Measurements from ENCODE around the gene CLEC20A.

Gene CLEC20A

DNA sequence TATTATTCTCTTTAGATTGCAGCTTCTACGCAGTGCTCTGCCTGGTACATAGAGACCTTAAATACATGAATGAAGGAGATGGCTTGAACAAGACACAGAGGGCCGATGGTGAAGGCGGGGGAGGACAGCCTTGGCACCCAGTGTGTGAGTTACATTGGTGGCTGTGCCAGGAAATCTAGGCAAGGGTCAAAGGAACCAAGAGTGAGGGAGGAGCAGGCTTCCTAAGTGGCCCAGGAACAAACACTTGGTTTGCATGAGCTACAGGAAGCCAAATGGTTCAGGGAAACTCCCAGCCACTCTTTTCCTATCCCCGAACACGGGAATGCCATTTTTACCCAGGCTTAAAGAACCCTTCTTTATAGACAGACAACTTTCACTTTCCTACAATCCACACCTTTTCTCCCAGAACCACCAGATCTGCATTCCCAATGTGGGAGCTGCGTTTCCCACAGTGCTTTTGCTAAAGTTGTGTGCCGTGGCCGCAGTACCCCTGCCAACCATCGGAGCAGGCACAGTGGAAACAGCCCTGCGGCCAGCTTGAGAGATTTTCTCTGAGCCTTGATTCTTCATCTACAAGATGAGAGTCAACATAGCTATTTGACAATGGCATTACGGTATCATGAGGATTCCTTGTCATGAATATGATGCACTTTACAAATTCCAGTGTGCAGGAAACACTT, 3.5 kb upstream of the CLEC20A start:
- no peak for DNase-seq (ENCODE audit: low spot score)

GRCh38 chr1:178498896-178499675, 2.3 kb upstream of the CLEC20A start:
- DNase-seq (ENCODE audit: low spot score): no peak

DNA sequence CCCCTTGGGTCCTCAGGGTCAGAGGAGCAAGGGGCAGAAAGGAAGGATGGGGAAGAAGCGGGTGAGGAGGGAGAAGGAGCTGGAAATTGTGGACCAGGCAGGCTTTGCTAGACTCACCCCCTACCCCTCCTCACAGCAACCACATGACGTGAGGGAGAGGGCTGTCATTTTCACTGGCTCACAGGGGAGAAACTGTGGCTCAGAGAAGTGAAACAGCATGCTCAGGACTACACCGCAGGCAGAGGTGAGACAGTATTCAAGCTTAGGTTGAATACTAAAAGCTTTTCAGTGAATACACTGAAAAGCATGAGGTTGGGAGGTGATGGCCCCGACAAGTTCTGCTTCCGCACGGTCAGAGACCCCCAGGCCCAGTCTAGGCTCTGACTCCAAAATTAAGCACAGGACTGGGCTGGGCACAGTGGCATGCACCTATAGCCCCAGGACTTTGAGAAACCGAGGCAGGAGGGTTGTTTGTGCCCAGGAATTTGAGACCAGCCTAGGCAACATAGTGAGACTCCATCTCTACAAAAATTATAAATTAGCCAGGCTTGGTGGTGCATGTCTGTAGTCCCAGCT, 1.2 kb upstream of the CLEC20A start:
- no peak for DNase-seq (ENCODE audit: low spot score)

DNA sequence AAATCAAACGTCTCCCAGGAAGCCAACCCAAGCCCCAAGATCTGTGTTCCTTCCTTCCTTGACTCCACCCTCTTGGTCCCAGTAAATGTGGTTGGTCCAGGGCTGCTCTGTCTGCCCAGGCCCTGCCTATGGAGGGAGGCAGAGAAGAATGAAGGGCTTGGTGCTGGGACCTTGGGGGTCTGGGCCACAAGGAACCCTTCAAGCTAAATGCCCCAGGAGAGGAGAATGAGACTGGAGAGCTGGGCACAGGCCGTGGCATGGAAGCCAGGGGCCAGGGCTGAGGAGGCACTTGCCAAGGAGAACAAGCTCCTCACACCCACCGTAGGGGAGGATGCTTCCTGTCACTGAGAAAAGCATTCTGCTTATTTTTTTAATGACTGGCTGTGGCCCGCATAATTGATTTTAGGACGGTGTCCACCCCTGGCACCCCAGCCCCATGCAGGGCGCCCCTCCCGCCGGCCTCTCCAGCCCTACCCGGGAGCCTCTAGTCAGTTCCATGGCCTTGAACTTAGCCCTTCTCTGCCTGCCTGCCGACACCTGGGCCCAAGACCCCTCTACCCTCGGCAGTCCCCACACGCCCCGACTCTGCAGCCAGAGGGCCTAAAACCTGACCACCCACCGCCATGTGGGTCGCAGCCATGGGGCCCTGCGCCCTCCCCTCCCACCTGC, 889 bp downstream of the CLEC20A start:
- DNase-seq (ENCODE audit: low spot score): no peak

DNA sequence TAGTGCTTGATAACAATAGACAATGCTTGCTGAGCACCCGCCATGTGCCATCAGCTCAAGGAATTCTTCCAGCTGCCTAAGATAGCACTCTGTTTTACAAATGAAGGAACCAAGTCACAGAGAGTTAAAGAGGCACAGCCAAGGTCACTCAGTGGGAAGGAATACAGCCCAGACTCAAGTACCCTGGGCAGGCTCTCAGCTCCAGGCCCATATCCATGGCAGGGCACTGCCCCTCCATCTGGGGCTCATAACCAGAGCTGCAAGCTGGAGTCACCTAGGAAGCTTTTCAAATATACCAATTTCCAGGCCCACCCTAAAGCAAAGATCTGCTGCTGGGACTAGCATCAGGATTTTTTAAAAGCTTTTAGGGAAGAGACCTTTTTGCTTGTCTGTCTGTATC, 1.6 kb downstream of the CLEC20A start:
- no peak for DNase-seq (ENCODE audit: low spot score)

- no peak for DNase-seq (ENCODE audit: low spot score)
Observed at GRCh38 chr1:178494569-178494971, 2.2 kb downstream of the CLEC20A start.

DNA sequence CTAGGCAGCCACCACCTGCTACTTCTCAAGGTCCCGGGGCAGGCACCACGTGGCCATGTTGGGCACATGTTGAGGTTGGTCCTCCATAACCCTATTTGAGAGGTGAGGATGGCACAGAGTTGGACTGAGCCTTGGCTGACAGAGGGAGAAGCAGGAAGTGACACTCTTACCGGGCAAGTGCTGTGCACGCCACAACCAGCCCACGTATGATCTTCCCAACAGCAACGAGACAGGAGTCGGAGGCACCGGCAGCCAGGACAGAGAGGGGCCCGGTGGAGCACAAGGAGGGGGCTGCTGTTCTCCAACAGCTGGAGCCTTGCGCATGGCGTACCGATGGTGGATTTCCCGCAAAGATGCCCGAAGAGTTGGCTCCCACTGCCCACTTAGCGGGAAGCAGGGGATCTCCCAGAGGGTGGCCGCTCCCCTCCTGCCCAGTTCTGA, 3.4 kb downstream of the CLEC20A start:
- no peak for DNase-seq (ENCODE audit: low spot score)

DNA sequence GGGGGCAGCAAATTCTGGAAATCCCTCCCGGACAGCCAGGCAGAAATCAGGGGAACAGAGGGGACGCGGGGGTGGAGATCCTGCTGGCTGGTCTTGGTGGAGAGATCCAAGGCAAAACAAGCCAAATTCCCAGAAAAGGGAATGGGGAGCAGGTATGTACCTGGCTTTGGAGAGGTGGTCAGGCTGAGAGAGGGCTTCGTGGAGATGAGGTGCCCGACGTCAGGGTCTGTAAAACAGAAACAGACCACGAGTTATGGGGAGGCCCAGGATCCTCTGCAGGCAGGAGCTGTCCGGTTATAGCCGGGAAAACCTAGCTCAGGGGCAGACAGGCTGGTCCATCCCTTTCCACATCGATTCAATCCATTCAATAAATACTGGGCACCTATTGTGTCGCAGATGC, 4.4 kb downstream of the CLEC20A start:
- no peak for DNase-seq (ENCODE audit: low spot score)

DNA sequence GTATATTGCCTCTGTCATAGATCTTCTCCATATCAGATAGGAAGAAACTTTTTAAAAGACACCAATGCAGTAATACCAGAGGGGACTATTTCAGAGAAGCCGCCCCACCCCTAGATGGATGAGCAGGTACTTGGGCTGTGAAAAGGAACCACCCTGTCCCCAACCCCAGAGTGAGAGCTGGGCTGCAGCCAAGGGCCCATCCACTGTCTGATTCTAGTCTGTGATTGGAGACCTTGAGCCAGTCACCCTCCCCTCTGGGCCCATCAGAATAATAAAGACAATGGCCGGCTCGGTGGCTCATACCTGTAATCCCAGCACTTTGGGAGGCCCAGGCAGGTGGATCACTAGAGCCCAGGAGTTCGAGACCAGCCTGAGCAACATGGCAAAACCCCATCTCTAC, 5.0 kb downstream of the CLEC20A start:
- DNase-seq (ENCODE audit: low spot score): no peak

DNA sequence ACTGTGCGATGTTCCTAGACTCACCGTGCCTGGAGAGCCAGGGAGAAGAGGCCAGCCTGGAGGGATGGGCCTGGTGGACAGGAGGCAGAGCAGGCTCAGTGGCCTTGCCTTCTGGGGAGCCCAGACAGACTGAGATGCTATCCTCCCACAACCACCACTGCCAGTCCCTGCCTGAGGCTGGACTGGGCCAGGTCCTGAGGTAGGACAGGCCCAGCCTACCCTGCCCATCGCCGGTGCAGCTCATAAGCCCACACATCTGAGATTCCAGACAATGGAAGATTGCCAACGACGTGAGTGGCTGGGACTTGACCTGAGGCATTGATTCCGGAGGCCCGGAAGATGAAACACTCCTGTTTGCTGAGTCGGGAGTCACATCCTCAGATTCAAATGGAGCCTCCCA, 5.8 kb downstream of the CLEC20A start:
- no peak for DNase-seq (ENCODE audit: low spot score)

- DNase-seq (ENCODE audit: low spot score): no peak
Observed at GRCh38 chr1:178490136-178490535, 6.6 kb downstream of the CLEC20A start.

DNA sequence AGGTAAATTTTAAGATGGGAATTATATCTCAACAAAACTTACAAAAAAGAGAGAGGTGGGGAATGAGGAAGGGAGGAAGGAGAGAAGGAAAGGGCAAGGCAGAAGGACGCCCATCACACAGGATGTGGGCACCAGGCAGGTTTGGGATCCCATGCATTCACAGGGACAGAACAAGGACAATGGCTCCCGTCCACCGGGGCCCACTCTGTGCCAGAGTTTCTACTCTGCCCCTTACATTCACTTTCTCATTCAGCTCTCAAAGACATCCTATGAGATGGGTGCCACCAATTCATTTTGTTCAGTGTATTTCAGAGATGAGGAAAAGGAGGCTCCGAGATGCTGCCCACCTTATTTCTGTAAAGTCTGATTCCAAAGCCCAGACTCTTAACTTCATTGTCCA, 7.4 kb downstream of the CLEC20A start:
- no peak for DNase-seq (ENCODE audit: low spot score)

DNA sequence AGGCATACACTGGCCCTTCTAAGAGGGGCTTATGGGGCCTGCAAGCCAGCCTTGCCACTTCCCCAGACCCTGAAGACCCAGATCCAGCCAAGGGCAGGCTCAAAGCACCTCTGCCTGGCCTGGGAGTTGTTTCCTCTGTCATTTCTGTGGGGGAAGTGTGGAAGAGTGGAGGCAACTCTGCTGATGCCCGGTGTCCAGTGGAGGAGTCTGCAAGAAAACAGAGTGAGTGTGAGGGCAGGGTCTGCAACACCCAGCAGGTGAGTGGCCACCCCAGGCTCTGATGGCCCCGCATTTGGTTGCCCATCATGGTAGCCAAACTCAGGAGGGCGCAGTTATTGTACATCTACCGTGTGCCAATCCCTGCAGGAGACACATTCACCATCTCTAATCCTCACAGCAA, 8.4 kb downstream of the CLEC20A start:
- no peak for DNase-seq (ENCODE audit: low spot score)

GRCh38 chr1:178487070-178487615, 9.6 kb downstream of the CLEC20A start:
- DNase-seq (ENCODE audit: low spot score): no peak

DNA sequence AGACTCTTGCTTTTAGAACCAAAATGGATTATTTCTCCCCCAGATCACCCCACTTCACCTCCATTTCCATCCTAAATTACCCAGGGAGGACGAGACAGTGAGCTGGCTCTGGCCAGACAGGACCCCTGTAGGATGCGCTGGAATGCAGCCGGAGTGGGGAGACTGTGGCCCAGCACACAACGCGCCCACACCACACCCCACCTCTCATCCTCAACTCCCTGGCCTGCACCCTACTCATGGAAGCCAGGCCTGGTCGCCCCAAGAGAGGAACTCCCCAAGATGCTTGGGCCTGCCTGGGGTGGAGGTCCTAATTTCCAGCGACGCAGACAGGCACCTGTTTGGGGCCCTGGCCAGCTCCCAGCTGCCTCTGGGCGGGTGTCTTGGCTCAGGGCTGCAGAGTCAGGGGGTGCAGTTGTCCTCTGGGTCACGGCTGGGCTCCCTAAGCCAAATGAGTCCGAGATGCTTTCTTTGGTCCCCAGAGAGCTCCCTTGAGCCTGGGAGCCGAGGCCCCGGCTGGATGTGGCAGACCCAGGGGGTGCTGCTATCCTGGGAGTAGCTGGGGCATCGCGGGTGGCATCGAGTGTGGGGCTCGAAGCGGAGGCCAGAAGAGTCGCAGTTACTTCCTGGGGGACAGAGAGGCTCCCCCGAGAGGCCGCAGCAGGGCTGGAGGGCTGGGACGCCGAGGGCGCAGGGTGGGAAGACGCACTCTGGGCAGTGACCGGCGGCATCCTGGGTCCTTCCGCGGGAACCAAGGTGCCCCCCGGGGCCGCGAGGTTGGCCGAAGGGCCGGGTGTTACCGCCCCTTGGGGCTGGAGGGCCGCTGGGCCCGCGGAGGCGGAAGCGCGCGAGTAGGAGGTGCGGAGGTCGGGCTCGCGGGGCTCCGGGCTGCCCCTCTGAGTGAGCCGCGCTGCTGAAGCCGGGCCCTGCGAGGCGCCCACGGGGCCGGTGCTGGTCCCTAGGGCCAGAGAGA, 10.4 kb downstream of the CLEC20A start:
- DNase-seq (ENCODE audit: low spot score): no peak

DNA sequence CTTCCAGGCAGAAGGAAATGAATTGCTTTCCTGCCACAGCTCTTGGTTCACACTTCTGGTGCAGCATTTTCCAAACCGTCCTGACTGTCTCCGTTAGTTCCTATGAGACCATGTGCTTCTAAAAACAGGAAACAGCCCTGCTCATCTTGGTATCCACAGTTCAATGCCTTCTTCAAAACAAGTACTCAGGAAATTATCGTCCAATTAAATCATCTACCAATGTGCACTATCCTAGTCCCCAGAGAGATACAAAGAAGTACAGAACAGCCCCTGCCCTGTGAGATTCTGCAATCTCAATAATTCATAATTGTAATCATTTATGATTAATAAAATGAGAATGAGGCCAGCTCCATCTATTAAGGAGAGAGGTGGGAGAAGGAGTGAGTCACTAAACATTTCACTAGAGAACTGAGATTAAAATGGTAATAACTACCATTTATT, 11.2 kb downstream of the CLEC20A start:
- no peak for DNase-seq (ENCODE audit: low spot score)

DNA sequence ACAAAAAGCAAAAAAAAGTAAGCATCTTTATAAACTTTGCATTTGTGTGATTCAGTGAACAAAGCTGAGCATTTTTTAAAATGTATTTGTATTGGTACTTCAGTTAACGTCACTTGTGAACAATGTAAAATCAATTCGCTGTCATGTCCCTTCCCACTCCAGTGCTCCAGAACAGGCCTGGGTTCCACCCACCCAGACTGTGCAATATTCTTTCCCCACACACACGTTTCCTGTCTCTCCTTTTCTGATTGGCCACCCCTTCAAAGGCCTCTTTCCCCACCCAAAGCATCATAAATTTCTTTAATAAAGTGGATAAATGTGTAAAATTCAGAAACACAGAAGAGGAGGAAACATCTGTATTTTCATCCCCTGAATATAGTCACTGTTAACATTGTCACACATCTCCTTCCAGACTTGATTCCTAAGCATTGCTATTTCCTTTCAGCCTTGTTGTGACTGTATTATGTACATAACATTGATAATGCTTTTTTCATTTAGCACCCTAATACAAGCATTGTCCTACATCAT, 12.0 kb downstream of the CLEC20A start:
- no peak for DNase-seq (ENCODE audit: low spot score)

GRCh38 chr1:178483251-178483957, 13.4 kb downstream of the CLEC20A start:
- no peak for DNase-seq (ENCODE audit: low spot score)

DNA sequence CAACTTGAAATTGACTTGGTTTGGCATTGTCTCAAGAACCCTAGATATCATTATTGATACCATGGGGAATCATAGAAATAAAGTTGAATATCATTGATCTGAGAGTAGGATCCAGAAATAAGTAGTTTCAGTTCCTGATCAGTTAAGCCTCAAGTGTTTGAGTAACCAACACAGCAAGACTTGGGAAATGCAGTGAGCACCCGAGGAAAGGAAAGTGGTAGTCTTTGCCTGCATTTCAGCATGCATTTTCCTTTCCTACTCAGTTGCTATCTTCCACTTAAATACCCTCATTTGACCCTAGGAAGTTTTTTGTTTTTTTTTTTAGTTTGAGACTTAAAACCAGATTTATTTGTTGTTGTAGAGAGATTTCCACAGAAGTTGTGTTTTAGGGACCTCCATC, 18.9 kb downstream of the CLEC20A start:
- DNase-seq (ENCODE audit: low spot score): no peak

GRCh38 chr1:178477373-178477772, 19.4 kb downstream of the CLEC20A start:
- DNase-seq (ENCODE audit: low spot score): no peak
